ENCODE data around the gene WDR7.

WDR7 gene

DNA sequence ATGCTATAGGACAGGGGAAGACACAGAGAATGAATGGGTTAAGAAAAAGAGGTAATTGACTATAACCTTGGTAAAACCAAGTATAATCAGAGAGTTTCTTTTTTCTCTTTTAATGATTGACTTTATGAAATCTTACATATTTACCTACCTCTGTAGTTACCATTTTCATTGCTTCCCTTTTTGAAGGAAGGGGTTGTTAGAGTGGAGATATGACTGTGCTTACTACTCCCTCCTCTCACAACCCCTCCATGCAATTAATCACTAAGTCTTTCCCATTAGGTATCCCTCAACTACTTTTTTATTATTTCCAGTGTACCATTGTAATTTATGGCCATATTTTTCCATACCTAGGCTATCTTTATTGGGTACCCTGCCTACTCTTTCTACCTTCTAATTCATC, 71.4 kb downstream of the WDR7 start:
- no peak for DNase-seq (ENCODE audit: low read depth)

DNA sequence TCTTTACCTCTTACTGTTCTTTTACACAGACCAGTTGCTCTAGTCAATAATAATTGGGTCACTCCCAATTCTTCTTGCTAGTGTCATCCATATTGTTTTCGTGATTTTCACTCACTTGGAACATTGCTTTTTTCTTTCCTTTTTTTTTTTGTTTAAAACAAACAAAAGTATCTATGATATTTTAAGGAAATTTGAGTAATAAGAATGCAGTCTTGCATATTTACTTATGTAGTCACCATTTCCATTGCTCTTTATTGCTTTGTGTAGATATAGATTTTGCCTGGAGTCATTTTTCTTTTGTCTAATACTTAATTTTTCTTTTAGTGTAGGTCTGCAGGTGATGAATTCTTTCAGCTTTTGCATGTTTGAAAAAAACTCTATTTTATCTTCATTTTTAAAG, 71.9 kb downstream of the WDR7 start:
- no peak for DNase-seq (ENCODE audit: low read depth)

DNA sequence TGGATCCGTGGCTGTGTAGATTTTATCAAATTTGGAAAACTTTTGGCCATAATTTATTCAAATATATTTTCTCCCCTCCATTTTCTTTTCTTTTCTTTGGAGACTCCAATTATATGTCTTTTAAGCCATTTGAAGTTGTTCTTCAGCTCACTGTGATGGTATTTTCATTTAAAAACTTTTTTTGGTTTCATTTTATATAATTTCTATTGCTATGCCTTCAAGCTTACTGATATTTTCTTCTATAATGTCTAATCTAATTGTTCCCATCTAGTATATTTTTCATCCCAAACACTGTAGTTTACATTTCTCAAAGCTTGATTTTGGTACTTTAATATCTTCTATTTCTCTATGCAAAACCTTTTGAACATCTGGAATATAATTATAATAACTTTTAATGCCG, 72.5 kb downstream of the WDR7 start:
- no peak for DNase-seq (ENCODE audit: low read depth)

DNA sequence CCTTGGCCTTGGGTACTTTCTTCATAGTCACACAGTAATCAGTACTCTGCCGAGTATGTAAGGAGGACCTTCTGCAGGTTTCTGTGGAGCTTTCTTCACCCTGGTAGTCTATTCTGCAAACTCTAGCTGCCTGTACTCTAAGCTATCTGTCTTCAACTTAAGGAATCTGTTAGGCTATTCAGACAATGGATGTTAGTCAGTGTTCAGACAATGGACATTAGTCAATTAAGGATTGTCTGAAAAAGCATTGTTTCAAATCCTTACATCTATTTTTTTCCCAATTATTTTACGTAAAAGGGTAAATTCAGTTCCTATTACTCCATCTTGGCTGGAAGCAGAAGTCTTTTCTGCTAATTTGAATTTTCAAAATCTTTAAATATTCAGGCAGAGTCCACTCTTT, 75.7 kb downstream of the WDR7 start:
- DNase-seq (ENCODE audit: low read depth), result no peak

DNA sequence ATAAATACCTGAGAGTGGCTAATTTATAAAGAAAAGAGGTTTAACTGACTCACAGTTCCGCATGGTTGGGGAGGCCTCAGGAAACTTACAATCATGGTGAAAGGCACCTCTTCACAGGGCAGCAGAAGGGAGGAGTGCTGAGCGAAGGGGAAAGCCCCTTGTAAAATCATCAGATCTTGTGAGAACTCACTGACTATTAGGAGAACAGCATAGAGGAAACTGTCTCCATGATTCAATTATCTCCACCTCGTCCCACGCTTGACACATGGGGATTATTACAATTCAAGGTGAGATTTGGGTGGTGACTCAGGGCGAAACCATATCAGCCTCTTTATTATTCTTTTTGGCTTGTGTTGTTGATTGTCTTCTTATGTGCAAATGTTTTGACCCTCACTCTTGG, 76.2 kb downstream of the WDR7 start:
- no peak for DNase-seq (ENCODE audit: low read depth)

DNA sequence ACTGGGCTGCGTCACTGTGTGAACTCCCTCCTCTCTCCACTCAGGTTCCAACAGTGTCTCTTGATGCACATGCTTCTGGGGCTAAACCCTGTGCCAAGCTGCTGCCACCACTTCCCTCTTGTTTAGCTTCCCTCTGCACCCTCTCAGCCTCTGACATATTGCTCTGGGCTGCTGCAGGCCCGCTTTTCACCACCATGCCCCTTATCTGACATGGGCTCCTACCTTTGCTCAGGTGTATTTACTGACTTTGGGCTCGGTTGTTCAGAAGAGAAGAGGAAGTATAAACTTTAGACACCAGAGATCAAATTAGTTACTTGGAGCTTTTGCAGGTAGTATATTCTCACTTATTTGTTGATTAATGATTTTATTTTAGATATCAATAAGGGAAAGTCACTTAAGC, 77.6 kb downstream of the WDR7 start:
- no peak for DNase-seq (ENCODE audit: low read depth)

DNA sequence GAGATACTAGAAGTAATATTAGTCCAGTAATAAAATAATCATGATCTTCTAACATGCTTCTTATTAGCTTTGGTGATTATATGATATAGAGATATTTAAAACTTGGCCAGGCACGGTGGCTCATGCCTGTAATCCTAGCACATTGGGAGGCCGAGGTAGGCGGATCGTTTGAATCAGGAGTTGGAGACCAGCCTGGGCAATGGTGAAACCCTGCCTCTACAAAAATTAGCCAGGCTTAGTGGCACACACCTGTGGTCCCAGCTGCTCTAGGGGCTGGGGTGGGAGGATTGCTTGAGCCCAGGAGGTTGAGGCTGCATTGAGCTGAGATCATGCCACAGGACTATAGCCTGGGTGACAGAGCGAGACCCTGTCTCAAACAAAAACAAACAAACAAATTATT, 87.0 kb downstream of the WDR7 start:
- DNase-seq (ENCODE audit: low read depth), result no peak

DNA sequence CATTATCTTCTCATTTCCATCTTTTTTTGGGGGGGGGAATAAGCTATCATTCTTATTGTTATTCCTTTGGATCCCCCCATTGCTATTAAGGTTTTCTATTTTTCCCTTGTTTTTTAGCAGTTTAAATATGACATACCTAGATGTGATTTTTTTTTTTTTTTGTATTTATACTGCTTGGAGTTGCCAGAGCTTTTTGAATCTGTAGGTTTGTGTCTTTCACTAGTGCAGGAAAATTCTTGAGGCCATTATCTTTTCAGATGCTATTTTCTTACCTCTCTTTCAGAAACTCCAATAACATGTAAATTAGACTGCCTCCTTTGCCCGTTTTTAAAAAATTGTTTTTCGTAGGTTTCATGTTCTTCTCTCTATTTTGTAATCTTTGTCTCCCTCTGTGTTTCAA, 88.6 kb downstream of the WDR7 start:
- no peak for DNase-seq (ENCODE audit: low read depth)

DNA sequence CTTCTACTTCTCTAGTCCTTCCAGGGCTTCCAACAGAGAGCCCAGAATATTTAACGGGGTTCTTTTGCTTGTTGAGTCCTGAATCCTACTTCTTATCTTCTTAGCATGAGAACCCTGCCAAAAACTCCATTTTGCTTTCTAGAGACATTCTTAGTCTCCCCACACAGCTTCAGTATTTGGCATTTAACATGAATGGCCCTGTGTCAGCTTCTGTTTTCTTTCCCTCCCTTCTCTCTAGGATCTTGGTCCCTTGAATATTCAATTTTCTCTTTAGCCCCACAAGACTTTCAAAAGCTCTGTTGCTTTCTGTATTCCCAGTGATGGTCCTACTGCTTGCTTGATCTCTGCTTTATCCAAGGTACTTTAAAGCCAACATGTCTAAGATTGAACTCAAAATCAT, 89.5 kb downstream of the WDR7 start:
- no peak for DNase-seq (ENCODE audit: low read depth)

DNA sequence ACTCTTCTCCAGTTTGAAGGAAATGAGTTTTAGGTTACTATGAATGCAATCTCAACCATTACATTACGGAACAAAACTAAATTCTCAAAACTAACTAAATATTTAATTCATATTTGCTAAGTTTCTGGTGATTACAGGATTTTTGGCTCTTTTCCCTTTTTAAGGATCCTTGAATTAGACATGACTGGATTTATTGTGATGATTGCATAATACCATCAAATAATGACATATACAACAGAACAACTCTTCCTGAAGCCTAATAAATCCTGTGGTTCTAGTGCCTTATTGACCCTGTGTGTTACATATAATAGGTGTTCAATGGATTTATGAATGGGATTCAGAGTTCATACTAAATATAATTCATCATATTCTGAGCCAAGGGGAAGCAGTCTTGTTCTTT, 90.5 kb downstream of the WDR7 start:
- no peak for DNase-seq (ENCODE audit: low read depth)

DNA sequence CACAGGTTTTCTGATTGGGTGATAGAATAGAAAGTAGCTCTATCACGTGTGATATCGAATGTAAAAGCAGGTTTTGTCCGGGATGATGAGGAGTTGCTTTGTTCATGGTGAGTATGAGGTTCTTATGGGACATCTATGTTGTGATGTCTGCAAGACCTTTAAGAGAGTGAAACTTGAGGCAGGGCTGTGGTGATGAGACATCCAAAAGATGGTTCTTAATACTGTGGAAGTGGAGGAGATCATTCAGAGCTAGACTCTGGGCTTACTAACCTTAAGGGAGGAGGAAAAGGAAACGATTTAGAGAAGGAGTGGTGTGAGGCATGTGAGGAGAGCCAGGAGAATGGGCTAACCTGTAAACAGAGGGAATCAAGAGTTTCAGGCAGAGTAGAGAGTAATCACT, 92.0 kb downstream of the WDR7 start:
- DNase-seq (ENCODE audit: low read depth), result no peak

DNA sequence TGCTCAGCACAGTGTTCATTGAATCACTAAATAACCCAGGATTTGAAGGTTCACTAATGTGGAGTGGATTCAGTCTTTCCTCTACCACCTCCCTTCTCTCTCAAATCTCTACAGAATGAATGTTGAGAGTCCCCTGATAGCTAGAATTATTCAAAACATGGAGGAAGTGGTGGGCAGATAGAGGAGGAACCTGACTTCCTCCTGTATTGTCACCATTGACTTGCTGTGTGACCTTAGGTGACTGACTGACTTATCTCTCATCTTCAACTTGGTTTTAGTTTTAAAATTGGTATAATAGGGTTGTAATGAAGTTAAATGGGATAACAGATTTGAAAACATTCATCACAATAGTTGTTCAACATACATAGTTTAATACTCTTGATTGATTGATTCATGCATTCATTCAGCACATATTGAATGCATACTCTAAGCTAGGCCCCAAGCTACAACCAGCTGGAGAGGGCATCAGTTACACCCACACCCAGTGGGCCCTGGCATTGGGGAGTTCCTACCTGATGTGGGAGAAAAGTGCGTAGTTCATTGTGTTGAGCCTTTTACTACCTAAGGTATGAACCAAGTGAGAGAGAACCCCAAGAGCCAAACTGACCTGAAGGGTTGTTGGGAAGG, 96.0 kb downstream of the WDR7 start:
- no peak for DNase-seq (ENCODE audit: low read depth)

DNA sequence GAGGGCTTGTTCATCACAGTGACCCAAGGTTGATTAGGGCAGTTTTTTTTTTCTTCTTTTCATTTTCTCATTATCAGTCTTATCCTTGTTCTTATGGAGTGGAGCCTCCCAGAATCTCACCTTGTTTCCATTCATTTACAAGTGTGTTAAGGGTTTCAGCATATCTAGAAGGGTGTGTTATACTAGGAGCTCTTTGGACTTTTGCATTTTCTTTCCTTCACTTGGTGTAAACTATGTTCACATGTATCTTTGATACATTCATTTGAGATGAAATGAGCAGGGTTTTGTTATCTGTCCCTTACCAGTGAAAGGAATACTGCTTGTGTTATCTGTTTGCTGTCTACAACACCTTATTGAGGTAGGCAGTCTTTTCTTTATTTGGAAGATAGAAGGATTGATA, 96.7 kb downstream of the WDR7 start:
- no peak for DNase-seq (ENCODE audit: low read depth)

DNA sequence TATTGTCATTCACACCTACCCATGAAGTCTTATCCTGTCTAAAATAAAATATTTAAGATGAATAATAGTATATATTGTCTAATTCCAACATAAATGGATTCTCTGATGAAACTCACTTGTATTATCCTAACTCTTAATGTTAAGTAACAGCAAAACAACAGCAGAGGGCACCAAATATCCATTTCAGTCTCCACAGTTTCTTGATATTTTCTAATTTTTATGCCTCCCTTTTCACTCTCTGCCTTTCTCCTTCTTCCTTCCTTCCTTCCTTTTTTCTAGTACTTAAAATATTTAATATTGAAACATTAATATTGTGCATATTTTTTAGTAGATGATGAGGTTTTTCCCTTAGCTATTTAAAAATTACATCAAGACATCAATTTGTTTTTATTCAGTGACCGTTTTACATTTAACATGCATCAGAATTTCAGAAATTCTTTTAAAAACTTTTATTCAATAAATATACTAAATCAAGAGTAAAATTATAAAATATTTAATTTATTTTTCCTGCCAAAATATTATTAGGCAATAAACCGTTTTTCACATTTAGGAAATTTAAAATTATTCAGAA, 97.6 kb downstream of the WDR7 start:
- no peak for DNase-seq (ENCODE audit: low read depth)

DNA sequence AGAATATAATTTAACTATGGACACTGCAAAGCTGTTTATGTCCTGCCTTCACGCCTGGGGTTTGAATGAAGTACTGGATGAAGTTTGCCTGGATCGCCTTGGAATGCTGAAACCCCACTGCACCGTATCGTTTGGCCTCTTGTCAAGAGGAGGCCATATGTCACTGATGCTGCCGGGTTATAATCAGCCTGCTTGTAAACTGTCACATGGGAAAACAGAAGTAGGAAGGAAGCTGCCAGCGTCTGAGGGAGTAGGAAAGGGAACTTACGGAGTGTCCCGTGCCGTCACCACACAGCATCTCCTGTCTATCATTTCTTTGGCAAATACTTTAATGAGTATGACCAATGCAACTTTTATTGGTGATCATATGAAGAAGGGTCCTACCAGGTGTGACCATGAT, 105.8 kb downstream of the WDR7 start:
- no peak for DNase-seq (ENCODE audit: low read depth)

DNA sequence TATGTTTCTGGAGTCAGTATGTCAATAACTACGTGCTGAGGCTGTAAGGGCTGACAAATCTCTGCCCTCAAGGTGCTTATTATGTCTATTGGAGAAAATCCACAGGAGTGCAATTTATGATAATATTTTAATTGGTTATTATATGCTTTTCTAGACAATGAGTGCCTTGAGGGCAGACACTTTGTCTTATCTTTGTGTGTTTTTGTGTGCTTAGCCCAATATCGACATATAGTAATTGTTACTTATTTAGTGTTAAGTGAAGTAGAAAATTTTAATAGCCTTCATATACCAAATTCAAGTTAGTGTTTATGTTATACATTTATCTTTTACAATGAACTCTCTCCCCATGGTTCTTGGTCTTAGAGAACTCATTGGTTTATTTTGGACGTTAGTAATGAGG, 118.9 kb downstream of the WDR7 start:
- no peak for DNase-seq (ENCODE audit: low read depth)

DNA sequence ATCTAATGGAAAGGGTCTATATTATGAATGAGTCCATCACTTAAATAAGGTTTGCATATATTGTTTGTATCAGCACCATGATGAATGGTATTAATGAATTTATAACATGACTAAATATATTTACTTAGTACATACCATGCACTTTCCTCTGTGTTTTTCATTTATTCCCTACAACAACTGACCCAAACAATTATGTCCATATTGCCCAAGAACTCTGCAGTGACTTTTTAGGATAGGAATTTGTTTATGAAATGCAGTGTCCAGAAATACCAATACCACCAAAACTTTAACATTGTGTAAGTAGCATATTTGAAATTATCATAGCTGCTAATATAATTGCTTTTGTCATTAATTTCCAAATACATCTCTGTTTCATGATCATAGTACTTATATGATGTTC, 119.7 kb downstream of the WDR7 start:
- no peak for DNase-seq (ENCODE audit: low read depth)

DNA sequence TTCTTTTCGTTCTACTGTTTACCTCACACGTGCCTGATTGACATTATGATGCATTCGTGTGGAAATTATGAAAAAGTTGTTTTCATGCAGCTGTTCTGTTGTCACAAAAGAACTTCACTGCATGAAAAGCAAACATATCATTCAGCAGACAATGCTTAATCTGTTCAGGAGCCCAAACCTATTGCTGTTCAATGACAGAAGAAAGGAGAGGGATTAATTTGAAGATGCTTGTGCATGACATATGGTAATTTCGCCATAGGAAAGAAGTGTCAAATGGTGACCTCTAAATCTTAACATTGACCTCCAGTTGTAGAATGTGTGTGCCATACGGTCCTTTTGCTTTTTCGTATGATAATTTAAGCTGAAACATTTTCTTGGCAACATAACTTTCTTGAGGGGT, 124.5 kb downstream of the WDR7 start:
- no peak for DNase-seq (ENCODE audit: low read depth)

DNA sequence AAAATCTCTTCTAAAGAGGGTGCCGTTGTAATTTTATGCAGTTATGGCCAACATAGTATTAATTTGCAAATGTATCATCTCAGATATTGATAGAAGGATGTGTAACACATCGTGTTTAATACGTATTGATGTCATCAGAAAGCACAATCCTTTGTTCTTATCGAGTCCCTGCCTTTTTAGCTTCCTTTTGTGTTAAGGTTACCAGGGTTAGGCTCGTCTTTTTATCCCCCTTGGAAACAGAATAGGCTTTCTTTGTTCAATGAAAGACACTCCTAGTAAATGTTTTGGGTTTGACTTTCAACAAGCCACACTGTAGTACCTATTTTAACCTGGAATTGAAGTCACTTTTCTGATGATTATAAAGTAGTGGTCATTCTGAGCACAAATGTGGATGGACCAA, 136.2 kb downstream of the WDR7 start:
- DNase-seq (ENCODE audit: low read depth), result no peak

DNA sequence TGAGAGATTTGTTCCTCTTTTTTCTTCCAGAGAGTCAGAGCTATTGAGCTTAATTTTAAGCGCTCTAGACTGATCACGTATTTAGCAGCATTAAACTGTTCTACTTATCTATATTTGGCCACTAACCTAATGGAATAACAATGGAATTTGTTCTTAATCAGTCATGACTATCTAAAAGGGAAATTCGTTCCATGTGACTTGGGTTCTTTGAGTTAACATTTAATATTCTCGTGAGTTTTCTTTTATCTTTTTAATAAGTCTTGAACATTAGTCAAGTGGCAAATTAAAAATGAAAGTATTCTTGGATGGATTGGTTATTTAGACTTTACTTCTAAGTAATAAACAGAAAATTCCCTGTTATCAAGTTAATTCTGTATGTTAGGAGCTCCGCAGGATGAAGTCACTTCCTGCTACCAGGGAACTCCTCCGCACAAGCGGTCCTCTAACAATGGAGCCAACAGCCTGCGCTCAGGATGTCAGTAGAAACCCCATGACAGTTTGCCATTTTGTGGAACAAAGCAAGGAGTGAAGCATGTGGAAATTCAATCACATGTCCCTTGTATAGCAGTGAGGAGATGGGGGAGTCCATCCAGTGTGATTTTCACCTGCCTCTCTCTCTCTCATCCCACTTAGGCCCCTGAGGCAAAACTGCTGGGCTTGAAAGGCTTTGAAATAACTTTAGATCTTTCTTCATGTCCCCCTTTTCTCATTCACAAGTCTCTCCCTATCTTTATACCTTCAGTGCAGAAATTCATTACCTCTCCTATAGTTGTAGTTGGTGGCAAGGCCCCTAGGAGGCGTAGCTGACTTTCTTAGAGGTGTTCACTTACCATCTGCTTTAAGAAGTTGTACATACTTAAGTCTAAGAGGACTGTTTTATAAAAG, 138.1 kb downstream of the WDR7 start:
- no peak for DNase-seq (ENCODE audit: low read depth)

DNA sequence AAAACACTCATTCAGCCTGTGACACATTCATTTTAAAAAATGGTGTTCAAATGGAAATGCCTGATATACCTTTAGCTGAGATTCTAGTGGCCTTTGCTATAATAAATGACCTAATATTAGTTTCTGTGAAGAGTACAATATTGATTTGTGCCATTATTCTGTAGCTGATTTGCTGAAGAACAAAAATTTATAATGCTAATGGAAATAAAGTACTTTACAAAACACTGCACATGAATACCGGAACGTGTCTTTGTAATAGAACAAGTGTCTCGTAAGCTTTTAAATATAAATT, 138.7 kb downstream of the WDR7 start:
- no peak for DNase-seq (ENCODE audit: low read depth)

DNA sequence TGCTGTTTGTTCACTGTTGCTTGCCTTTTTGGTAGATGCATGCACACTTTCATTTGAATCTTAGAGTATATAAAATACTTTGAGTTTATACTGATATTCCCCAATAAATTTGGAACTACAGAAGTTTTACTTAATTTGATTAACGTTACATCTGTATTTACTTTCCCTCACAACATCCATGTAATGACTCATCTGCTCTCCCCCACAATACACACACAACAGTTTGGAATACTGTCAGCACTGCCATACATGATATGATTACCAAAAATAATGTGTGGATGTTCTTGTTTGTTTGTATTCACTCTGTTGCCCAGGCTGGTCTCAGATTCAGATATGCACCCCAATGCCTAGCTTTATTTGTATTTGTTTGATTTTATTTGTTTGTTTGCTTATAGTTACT, 144.2 kb downstream of the WDR7 start:
- no peak for DNase-seq (ENCODE audit: low read depth)

DNA sequence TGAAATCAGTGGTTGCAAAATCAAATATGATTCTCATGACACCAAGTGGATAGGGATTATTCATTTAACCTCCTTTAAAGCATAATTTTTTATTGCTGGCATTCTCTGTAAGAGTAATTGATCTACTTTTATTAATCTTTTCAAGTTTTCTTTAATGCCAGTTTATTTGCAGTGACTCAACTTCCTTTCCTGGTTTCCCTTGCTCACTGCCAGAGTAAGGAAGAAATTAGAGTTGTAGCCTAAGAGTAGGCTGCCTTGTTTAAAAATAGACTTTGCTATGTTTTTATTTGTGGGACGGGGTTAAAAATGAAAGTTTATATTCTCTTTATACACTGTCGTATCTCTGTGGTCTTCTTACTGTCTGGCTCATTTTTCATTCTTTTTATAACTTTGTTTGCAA, 148.6 kb downstream of the WDR7 start:
- no peak for DNase-seq (ENCODE audit: low read depth)

DNA sequence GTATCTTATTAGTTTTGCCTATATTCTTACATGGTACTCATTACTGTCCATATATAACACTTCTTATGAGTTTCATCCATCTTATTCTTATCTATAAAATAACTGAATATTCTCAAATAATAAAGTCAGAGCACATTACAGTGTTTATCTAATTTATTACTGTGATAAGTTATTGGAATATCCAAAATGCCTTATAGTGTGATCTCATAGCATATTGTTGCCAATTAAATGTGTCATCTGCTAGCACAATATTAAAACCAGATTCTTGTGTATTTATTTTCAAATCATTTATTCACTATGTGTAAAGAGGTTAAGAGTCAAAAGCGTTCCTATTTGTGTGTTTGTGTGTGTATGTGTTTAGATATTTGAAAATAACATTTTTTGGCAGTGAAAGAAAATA, 151.9 kb downstream of the WDR7 start:
- no peak for DNase-seq (ENCODE audit: low read depth)

Data from activated T-helper 1 cell treated with Interleukin-2 at 50 U/mL for 16 hours (primary cell).